CD4-positive, alpha-beta T cell treated with Interleukin-15 for 4 hours (primary cell): ENCODE measurements around the gene SF3B6.
"Not testable (repeated sequence)": the region's sequence is repeated elsewhere in the genome, so short reads cannot be mapped to it uniquely, and the experiment has no call there.

ENCODE experiments used
- DNase-seq: peaks from one replicate; pipeline ENCODE4 v3.0.0-alpha.2; 2020; ENCODE audit warnings: low spot score

The SF3B6 gene, protein sequence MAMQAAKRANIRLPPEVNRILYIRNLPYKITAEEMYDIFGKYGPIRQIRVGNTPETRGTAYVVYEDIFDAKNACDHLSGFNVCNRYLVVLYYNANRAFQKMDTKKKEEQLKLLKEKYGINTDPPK

DNA sequence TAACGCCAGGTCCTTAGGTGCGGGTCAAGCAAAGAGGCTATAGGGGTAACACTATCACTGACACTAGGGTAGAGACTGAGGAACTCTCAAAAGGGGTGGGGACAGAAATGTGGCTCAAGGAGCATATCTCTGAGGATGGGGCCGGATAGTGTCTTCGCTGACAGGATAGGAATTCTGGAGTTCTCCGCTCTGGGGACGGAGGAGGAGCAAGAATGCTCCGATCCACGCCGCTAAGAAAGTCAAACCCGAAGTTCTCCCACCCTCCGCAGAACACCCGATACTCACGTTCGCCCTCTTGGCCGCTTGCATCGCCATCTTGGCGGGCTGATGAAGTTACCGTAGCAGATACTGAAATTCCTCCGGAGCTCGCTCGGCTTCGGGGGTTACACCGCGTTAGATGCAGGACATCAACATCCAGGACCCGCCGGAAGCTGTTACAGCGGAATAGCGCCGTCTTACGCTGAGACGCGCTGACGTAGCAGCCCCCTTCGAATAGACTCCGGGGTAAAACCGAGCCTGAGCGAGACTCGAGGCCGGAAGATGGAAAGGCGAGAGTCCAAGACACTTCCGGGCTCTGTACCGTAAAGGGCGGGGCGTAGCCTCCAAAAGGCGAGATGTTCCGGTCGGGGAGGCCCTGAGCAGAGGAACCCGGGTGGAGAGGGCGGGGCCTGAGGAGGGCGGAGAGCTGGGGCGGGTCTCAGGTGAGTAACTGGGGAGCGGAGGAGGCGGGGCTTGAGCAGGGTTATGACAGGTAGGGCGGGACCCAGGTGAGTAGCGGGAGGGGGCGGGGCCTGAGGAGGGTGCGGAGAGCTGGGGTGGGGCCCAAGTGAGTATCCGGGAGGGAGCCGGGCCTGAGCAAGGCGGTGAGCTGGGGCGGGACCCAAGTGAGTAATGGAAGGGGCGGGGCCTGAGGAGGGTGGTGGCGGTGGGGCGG is at the start of gene SF3B6:
Gene SF3B6, minus strand, starts transcription at position 412 of the 934 bp plus-strand sequence. Its CDS starts 97 bp downstream, at position 315.
- peak; percentile 100 for DNase-seq

DNA sequence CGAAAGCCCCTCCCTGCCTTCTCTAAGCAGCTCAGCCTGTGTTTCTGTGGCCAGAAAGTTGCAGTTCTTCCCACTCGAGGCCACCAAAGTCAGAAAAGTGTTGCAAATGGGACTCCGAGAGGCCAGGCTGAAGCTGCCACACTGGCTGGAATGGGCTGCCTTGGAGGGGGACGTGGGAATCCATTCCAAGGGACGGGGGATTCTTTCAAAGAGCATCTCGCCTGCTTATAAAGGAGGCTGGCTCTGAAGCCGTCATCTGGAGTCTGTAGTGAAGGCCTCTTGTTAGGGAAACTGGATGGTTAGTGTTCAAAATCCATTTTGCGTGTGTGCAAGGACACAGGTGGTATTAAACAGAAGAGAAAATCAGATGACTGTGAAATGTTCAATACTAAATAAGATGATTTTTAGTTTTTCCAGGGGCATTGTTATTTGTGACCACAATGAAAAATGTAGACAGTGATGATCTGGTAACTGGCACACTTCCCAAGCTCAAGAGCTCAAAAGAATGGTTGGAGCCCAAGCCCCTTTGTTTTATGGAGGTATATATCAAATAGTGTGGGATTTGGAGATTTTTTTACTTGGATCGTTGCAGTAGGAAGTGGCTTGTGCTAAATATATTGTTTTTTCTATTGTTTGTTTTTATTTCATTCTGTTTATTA is 47.9 kb upstream of the SF3B6 start:
- DNase-seq: no peak

DNA sequence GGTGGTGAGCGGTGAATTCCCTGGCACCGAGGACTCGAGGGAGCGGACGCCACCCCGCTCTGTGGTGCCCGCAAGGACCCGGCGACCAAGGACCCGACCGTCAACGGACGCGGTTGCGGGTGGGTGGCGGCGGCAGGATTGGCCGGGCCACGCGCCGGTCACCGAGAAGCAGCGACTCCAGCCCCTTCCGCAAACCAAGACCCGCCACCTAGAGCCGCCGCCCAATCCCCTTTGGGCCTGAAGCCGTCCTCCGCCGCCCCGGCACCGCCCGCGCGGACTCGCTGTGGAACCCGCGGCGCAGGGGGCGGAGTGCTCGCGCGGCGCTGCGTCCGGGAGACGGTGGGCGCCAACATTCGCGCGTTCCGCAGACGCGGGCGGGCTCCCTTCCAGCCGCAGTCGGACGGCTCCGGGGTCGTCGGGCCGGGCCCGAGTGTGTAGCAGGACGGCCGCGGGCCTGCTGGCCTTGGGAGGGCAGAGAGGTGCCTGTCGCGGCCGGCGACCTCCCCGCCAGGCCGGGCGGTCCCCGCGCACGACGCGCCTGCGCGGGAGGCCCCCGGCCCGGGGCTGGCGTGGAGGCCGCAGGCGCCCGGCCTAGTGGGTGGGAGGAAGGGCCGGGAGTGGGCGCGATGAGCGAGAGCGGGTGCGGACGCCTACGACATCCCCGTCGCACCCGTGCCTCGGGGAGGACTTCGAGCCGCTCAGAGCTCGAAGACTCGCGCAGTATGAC is 47.2 kb upstream of the SF3B6 start, which contains the start of the genes FAM228B and PFN4:
Gene FAM228B, plus strand, starts transcription at position 275 of the 727 bp plus-strand sequence. CDS start 893 bp downstream, outside the sequence.
Gene PFN4, minus strand, starts transcription at position 140 of the 727 bp plus-strand sequence. CDS start 799 bp downstream, outside the sequence.
- DNase-seq: peak; percentile 58

DNA sequence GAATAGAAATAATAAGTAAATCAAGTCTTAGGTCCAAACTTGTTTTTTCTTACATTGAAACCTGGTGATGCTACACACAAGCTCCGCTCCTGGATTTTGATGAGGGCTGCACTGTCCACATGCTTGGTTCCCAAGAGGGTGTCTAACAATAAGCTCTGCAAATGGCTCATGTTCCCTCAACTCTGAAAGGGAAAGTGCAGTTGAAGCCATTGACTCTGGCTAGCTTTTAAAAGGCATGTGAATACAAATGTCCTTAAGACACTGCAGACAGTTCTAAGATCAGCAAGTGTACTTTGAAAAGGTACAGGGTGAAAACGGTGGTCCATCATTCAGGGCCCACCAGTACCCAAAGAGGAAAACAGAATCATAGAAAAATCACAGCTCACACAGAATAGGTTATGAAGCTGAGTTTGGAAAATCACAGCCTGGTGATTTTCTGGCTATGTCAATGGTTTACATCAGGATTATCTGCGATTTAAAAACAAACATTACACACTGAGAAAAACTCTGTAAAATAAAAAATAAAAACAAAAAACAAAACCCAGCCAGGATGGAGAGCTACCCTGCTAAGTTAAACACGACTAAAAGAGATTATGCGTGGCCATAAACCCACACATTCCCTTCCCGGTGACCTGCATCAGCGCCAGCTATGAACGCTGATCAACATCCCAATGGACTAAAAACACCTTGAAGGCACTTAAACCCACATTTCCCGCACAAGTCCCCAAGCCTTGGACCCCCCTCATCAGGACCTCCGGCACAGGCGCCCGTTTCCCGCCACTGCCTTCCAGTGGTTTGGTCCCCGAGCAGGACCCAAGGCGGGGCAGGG is 46.5 kb upstream of the SF3B6 start:
- no peak for DNase-seq

DNA sequence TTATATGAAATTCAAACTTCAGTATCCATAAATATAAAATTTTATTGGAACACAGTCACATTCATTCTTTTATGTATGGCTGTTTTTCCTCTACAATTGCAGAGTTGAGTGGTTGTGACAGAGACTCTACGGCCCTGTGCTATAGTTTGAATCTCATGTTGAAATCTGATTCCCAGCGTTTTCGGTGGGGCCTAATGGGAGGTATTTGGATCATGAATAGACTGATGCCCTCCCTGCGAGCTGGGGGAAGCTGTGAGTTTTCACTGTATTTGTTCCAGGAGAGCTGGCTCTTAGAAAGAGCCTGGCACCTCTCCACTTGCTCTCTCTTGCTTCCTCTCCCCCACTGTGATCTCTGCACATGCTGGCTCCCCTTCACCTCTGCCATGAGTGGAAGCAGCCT is 45.3 kb upstream of the SF3B6 start:
- DNase-seq: no peak

DNA sequence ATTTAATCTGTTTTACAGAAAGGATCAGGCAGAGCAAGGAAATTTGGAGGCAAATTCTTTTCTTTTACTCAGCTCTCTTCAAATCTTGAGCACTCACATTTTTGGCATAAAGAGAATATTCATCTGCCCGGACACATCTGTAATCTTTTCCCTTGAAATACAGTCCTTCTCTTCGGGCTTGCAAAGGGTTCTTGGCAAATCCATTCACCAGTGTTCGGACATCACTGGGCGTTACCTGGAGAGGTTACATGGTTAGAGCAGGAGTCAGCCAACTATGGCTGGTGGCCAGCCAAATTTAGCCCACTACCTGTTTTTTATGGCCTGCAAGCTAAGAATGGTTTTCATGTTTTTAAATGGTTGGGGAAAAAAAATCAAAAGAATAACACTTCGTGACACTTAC is 44.9 kb upstream of the SF3B6 start:
- no peak for DNase-seq

DNA sequence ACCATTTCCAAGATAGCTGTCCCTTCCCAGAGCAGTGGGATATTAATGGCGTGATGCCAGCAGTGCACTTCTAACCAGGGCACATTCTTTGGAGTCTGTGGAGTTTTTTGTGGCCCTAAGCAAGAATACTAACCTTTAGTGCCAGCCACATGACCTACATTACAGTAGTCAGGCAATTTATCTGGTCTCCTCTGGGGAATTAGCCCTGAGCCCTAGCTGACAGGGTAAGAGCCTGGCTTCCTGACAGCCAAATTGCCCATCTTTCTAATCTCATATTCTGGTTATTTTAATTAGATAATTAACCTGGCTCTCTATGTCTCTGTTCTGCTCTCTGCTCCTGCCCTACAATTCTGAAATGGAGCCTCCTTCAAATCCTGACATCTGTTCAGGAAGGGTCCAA is 41.8 kb upstream of the SF3B6 start:
- no peak for DNase-seq

DNA sequence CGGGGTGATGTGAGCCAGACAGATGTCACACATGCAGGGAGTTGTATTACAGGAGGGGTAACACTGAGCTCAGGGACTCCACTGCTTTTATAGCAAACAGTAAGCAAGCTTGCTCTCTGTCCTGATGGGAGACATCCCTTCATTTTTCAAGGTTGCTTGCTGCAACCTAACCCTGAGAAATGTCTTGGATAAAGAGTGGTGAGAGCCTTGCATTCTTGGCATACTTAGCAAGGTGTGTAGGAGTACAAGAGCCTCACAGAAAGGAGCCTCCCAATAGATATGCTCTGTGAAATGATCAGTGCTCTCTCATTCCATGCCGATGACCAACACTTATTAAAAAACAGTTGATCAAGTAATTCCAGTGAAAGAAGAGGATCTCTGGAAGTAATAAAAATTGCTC is 38.9 kb upstream of the SF3B6 start:
- no peak for DNase-seq

DNA sequence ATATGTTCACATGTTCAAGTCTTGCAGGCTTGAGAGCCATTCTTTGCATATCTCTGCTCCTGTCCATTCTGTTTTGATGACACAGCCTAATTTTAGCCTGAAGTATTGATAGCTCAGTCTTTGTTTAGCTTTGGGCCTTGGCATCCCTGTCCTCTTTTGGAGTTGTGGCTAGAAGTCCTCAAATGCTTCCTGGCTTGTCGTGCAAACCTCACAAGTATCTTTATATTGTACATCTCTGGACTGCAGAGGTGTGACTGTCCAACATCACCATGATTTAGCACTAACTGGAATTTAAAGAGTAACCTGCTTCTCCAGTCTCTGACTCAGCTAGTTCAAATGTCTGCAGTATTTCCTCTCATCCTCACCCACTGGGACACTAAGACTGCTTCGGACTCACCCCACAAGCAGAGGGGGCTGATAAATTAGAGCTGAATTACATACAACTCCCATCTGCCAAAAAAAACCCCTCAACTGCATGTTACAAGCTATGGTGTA is 35.3 kb upstream of the SF3B6 start:
- no peak for DNase-seq

DNA sequence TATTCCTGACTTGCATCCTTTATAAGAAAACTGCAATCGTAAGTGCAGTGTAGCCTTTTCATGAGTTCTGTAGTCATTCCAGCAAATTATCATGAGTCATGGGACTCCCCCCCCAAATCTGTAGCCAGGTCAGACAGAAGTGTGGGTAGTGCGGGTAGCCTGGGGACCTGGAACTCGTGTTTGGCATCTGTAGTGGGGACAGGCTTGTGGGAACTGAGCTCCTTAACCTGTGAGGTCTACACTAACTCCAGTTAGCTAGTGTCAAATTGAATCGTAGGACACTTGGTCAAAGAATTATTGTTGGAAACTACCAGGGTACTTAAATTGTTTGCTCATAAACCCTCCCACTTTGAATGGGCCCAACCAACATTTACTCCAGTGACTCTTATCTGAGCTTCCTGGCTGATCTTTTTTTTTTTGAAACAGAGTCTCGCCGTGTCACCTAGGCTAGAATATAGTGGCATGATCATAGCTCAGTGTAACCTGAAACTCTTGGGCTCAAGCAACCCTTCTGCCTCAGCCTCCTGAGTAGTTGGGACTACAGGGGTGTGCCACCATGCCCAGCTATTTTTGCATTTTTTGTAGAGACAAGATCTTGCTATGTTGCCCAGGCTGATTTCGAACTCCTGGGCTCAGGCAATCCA is 34.7 kb upstream of the SF3B6 start:
- no peak for DNase-seq

DNA sequence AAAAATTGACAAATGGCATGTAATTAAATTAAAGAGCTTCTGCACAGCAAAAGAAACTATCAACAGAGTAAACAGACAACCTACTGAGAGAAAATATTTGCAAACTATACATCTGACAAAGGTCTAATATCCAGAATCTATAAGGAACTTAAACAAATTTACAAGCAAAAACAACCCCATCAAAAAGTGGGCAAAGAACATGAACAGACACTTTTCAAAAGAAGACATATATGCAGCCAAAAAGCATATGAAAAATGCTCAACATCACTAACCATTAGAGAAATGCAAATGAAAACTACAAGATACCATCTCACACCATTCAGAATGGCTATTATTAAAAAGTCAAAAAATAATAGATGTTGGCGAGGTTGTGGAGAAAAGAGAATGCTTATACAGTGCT is 33.3 kb upstream of the SF3B6 start:
- DNase-seq: not testable (repeated sequence)

DNA sequence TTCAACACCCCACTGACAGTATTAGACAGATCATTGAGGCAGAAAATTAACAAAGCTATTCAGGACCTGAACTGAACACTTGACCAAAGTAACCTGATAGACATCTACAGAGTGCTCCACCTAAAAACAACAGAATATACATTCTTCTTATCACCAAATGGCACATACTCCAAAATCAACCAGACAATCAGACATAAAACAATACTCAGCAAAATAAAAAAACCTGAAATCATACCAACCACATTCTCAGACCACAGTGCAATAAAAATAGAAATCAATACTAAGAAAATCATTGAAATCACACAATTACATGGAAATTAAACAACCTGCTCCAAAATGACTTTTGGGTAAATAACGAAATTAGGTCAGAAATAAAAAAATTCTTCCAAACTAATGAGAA is 31.2 kb upstream of the SF3B6 start:
- no peak for DNase-seq

DNA sequence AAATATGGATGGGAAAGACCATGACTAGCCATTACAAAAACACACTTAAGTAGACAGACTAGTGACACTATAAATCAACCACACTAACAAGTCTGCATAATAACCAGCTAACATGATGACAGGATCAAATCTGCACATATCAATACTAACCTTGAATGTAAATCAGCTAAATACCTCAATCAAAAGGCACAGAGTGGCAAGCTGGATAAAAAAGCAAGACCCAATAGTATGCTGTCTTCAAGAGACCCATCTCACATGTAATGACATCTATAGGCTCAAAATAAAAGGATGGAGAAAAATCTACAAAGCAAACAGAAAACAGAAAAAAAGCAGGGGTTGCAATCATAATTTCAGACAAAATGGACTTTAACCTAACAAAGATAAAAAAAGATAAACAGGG is 30.7 kb upstream of the SF3B6 start:
- no peak for DNase-seq

DNA sequence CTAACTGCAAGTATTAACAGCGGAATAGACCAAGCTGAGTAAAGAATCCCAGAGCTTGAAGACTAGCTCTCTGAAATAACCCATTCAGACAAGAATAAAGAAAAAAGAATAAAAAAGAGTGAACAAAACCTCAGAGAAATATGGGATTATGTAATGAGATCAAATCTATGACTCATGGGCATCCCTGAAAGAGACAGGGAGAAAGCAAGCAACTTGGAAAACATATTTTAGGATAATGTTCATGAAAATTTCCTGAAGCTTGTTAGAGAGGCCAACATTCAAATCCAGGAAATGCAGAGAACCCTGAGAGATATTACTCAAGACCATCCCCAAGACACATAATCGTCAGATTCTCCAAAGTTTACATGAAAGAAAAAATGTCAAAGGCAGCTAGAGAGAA is 29.7 kb upstream of the SF3B6 start:
- DNase-seq: no peak

DNA sequence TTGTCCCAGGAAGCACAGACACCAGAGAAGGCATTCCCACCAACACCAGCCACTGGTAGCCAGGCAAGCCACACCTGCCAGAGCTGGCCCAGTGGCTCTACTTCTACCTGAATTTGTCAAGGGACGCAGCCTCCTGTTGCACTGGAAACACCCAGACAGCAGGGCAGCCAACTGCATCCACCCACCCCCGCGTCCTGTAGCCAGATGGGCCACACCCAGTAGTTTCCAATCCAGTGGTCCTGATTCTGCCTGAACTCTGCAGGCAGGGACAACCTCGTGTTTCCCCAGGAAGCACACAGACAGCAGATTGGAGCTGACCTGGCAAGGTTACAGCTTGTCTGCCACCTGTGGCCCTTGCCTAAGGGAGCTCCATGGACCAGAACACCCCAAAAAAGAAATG is 28.8 kb upstream of the SF3B6 start:
- no peak for DNase-seq

DNA sequence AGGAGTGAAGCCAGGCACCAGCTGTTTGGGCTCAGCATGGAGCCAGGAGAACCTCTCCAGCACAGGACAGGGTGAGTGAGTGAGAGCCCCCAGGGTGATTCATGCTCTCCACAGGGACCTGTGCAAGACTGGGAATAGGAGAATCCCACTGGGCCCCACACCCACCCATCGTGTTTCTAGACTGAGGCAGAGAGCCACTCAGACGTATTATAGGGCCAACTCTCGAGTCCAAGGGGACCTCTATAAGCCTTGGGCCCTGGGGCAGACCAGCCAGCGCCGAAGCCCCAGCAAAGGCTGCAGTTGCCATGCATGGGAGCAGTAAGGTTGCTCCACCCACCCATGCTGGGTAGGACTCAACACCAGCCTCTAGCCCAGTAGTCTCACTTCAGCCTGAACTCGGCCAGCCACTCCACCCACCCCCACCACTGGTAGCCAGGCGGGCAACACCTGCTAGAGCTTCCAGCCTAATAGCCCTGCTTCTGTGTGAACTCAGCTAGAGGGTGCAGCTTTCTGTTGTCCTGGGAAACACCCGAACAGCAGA is 28.1 kb upstream of the SF3B6 start:
- DNase-seq: no peak

DNA sequence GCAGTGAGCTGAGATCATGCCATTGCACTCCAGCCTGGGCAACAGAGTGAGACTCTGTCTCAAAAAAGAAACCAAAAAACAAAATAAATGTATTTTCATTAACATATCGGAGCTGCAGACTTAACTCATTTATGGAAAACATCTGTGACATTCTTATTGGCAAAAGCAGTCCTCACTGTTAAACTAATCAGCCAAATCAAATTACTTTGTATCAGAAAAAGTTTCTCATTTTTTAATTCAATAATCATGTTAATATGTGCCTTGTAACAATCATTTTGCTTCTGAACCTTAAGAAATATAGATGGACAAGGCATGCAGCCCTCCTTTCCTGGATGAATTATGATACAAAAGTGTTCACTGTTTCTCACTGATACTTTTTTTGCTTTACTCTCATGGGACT is 26.6 kb upstream of the SF3B6 start:
- no peak for DNase-seq

DNA sequence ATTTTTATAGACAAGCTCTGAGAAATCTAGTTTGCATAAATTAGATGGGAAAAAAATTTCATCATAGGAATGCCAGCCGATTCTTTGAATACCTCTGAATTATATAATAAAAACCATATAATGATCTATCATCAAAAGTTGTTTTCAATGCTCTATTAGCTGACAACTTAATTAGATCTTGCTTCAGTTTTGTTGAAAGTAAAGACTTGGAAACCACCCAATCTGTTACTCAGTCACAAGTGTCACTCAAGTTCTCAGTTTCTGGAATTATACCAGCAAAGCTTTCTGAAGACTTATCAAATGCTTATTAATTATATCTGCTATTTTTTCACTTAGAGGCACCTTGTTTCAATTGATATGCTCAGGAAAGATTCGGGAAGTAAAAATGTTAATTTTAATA is 25.9 kb upstream of the SF3B6 start:
- no peak for DNase-seq

DNA sequence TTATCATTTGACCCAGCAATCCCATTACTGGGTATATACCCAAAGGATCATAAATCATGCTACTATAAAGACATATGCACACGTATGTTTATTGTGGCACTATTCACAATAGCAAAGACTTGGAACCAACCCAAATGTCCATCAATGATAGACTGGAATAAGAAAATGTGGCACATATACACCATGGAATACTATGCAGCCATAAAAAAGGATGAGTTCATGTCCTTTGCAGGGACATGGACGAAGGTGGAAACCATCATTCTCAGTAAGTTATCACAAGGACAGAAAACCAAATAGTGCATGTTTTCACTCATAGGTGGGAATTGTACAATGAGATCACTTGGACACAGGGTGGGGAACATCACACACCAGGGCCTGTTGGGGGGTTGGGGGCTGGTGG is 24.6 kb upstream of the SF3B6 start:
- DNase-seq: not testable (repeated sequence)

DNA sequence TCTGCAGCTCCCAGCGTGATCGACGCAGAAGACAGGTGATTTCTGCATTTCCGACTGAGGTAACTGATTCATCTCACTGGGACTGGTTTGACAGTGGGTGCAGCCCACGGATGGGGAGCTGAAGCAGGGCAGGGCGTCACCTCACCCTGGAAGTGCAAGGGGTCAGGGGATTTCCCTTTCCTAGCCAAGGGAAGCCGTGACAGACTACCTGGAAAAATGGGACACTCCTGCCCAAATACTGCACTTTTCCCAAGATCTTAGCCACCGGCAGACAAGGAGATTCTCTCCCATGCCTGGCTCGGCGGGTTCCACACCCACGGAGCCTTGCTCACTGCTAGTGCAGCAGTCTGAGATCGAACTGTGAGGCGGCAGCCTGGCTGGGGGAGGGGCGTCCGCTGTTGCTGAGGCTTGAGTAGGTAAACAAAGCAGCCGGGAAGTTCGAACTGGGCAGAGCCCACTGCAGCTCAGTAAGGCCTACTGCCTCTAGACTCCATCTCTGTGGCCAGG is 19.1 kb upstream of the SF3B6 start:
- DNase-seq: not testable (repeated sequence)
